T-helper 2 cell treated with Interferon-gamma antibody and Interleukin-4, amounts not matched to agents 5 μg/mL and 100 μg/mL, for 36 hours (primary cell): ENCODE measurements around the gene NUSAP1.
"Not testable (repeated sequence)": the region's sequence is repeated elsewhere in the genome, so short reads cannot be mapped to it uniquely, and the experiment has no call there.

Experiments used
- DNase-seq: peaks from one replicate; pipeline ENCODE4 v3.0.0; 2021; ENCODE audit warnings: low spot score
- H3K27ac Mint-ChIP-seq: one replicate; pipeline ENCODE4 v1.8.0; 2021; ENCODE audit warnings: mild to moderate bottlenecking, mixed read lengths
- H3K27me3 Mint-ChIP-seq: one replicate; pipeline ENCODE4 v1.8.0; 2021; ENCODE audit warnings: low read depth, mixed read lengths
- H3K36me3 Mint-ChIP-seq: one replicate; pipeline ENCODE4 v1.8.0; 2021; ENCODE audit warnings: low read depth, mixed read lengths
- H3K4me1 Mint-ChIP-seq: one replicate; pipeline ENCODE4 v1.8.0; 2021; ENCODE audit warnings: low read depth, mixed read lengths
- H3K4me3 Mint-ChIP-seq: one replicate; pipeline ENCODE4 v1.8.0; 2022; ENCODE audit warnings: mild to moderate bottlenecking, moderate library complexity, mixed read lengths
- H3K9me3 Mint-ChIP-seq: one replicate; pipeline ENCODE4 v1.8.0; 2021; ENCODE audit warnings: mixed read lengths

The NUSAP1 gene

DNA sequence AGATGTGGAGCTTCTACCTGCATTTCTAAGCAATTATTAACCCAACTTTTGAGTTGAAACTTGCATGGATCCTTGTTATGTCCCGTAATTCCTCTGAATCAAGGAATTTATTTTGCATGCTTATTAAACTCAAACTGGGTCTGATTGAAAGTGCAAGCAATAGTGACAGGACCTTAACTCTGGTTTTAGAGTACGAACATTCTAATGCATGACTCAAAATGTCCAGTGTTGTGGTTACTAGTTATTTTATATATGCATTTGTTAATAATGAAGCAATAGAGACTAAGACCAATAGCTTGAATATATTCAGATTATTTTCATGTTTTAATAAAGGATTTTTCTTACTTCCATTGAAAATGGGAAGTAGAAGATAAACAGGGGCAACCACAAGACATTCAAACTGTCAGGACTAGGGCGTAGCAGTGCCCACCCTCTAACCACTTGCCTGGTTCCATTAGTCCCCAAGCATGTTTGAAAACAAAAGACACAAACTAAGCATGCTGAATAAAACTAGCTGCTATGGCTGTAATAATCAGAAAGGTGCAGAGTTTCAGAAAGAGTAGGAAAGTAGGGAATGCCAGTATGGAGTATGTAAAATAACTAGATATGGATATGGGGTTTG, 28.4 kb upstream of the NUSAP1 start:
- Mint-ChIP-seq H3K9me3 (no peaks in the 10 kb centered on the region), H3K27me3 (no peaks in the 10 kb centered on the region), H3K4me1 (peaks cover 19% of the 10 kb centered on the region), H3K27ac (no peak overlapping the region), H3K4me3 (no peak overlapping the region), H3K36me3 (peaks cover 32% of the 10 kb centered on the region)
- no peak for DNase-seq

- Mint-ChIP-seq H3K4me1 (peaks cover 10% of the 10 kb centered on the region), H3K4me3 (no peak overlapping the region), H3K27me3 (no peaks in the 10 kb centered on the region), H3K36me3 (peaks cover 13% of the 10 kb centered on the region), H3K9me3 (no peaks in the 10 kb centered on the region), H3K27ac (no peak overlapping the region)
- DNase-seq: no peak
Observed at GRCh38 chr15:41307679-41308078, 25.0 kb upstream of the NUSAP1 start.

DNA sequence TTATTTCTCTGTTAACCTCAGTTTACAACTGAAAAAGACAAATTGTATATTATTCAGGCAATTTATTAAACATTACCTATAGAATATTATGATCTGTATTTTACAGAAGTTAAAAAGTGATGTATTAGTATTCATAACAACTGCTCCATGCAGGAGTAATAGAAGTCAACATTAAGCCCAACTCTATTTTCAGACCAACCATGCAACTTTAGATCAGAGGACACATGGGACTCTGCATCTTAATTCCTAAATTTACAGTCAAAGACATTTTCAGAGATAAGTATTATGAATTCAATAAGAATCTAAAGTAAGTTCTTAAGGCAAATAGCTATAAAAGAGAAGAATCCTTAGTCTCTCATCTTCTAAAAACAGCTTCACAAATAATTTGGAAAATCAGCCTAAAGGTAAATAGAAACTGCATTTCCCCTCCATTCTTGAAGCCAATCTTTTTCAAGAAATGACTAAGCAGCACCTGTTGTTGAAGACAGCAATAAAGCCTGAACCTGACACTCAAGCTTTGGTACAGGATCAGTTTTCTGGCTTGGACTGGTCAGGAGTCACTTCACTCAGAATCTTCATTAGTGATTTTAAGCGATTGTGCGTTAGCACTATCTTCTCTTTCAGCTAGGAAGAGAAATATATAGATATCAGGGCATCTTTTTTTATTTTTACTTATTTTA, 23.3 kb upstream of the NUSAP1 start:
- Mint-ChIP-seq H3K27me3 (no peaks in the 10 kb centered on the region), H3K9me3 (no peaks in the 10 kb centered on the region), H3K36me3 (peaks cover 17% of the 10 kb centered on the region), H3K4me1 (peaks cover 6% of the 10 kb centered on the region), H3K27ac (peak overlapping the region; percentile 26), H3K4me3 (no peak overlapping the region)
- DNase-seq: no peak

- Mint-ChIP-seq H3K36me3 (peaks cover 38% of the 10 kb centered on the region), H3K4me1 (peaks cover 14% of the 10 kb centered on the region)
- not testable (repeated sequence) for DNase-seq, H3K4me3 Mint-ChIP-seq, H3K9me3 Mint-ChIP-seq, H3K27me3 Mint-ChIP-seq, H3K27ac Mint-ChIP-seq
Observed at GRCh38 chr15:41320805-41321330, 11.8 kb upstream of the NUSAP1 start.

DNA sequence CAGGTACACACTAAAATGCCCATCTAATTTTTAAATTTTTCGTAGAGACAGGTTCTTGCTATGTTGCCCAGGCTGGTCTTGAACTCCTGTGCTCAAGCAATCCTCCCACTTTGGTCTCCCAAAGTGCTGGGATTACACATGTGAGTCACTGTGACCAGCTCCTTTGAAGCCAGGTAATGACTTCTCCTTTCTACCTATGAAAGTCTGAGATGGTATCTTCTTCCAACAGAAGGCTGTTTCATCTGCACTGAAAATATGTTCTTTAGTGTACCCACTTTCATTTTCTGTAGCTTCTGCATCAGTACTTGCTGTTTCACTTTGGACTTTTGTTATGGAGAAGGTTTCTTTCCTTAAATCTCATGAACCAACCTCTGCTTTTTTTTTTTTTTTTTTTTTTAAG, 9.1 kb upstream of the NUSAP1 start:
- no peak for DNase-seq
- Mint-ChIP-seq H3K36me3 (peaks cover 38% of the 10 kb centered on the region), H3K4me3 (peak overlapping the region; percentile 28), H3K27ac (peak overlapping the region; percentile 81), H3K27me3 (no peaks in the 10 kb centered on the region), H3K4me1 (peaks cover 21% of the 10 kb centered on the region), H3K9me3 (no peaks in the 10 kb centered on the region)

DNA sequence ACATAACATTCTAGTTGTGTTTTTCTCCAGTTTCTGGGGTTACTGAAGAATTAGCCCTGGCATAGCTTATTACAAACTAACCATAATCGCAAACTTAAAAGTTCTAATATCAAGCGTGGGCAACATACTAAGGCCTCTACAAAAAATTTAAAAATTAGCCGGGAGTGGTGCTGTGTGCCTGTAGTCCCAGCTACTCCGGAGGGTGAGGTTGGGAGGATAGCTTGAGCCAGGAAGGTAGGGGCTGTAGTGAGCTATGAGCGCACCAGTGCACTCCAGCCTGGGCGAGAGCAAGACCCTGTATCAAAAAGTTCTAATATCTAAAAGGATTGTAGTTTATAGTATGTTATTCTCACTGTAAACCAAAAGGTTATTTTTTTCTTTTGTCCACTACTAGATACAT, 1.4 kb upstream of the NUSAP1 start:
- no peaks in the 10 kb centered on the region for H3K9me3 Mint-ChIP-seq
- DNase-seq: no peak
- H3K4me1 Mint-ChIP-seq: peaks cover 29% of the 10 kb centered on the region
- peak overlapping the region; percentile 97 for H3K27ac Mint-ChIP-seq
- H3K36me3 Mint-ChIP-seq: peaks cover 46% of the 10 kb centered on the region
- H3K4me3 Mint-ChIP-seq: peak overlapping the region; percentile 98
- H3K27me3 Mint-ChIP-seq: no peaks in the 10 kb centered on the region

DNA sequence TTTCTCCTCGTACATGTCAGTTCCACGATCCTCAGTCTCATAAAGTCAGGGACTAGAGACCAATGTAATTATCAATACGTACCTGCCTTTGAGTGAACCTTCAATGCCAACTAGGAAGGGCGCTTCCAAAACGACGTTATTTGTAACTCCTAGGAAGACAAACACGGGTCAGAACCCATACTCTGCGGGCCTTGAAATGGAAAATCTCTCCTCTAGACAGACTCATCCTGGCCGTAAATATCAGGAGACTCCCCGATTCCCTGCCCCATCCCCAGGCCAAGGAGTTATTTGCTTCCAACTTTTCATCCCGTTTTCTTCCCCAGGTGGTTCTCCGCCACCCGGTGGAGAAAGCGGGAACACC, 868 bp upstream of the NUSAP1 start:
- Mint-ChIP-seq H3K36me3 (peaks cover 49% of the 10 kb centered on the region), H3K27me3 (no peaks in the 10 kb centered on the region), H3K9me3 (no peaks in the 10 kb centered on the region), H3K27ac (peak overlapping the region; percentile 97), H3K4me1 (peaks cover 31% of the 10 kb centered on the region), H3K4me3 (peak overlapping the region; percentile 98)
- DNase-seq: no peak

DNA sequence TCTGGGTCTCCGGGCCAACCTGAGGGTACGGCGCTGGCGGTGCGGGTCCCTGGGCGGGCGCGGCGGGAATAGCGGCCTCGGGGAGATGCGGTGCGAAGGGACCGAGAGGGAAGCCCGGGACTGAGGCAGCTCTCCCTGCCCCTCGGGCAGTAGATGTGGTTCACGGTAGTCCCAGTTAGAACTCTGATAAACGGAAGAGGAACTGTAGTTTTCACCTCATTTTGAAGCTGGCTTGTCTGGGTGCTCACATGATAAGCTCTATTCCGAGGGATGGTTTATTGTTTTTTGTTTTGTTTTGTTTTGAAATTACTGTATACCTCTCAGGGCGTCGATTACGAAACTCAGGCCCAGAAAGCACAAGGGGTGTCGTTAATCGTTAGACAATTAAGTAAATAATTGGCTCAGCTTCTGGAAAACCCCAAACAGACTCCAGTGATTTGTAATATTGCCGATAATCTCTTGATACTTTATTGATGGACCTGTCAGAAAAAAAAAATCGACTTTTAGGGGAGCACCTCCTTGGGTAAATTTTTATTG, 413 bp downstream of the NUSAP1 start:
- Mint-ChIP-seq H3K9me3 (no peaks in the 10 kb centered on the region), H3K36me3 (peaks cover 53% of the 10 kb centered on the region), H3K4me1 (peaks cover 36% of the 10 kb centered on the region), H3K4me3 (peak overlapping the region; percentile 98), H3K27me3 (no peaks in the 10 kb centered on the region), H3K27ac (peak overlapping the region; percentile 97)
- DNase-seq: no peak

GRCh38 chr15:41334293-41335120, 1.8 kb downstream of the NUSAP1 start:
- DNase-seq: no peak
- H3K9me3 Mint-ChIP-seq: no peaks in the 10 kb centered on the region
- H3K4me1 Mint-ChIP-seq: peaks cover 38% of the 10 kb centered on the region
- no peaks in the 10 kb centered on the region for H3K27me3 Mint-ChIP-seq
- peaks cover 53% of the 10 kb centered on the region for H3K36me3 Mint-ChIP-seq
- peak overlapping the region; percentile 98 for H3K4me3 Mint-ChIP-seq
- peak overlapping the region; percentile 97 for H3K27ac Mint-ChIP-seq

DNA sequence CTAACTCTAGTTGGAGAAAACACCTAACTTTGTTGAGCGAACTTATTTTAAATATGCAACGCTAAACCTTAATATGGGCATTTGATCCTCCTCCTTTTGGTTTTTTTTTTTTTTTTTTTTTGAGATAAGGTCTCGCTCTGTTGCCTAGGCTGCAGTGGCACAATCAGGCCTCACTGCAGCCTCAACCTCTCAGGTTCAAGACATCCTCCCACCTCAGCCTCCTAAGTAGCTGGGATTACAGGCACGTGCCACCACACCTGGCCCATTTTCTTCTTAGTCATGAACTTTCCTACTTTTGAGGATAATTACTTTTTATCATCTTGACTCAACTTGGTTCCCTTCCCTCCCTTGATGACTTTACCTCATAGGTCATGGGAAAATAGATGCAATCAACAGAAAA, 3.9 kb downstream of the NUSAP1 start:
- H3K4me1 Mint-ChIP-seq: peaks cover 34% of the 10 kb centered on the region
- peaks cover 63% of the 10 kb centered on the region for H3K36me3 Mint-ChIP-seq
- H3K27me3 Mint-ChIP-seq: no peaks in the 10 kb centered on the region
- peak overlapping the region; percentile 59 for H3K4me3 Mint-ChIP-seq
- H3K9me3 Mint-ChIP-seq: no peaks in the 10 kb centered on the region
- H3K27ac Mint-ChIP-seq: peak overlapping the region; percentile 62
- DNase-seq: peak; percentile 15

- no peak for DNase-seq
- peak overlapping the region; percentile 62 for H3K27ac Mint-ChIP-seq
- peaks cover 37% of the 10 kb centered on the region for H3K4me1 Mint-ChIP-seq
- H3K4me3 Mint-ChIP-seq: peak overlapping the region; percentile 59
- H3K9me3 Mint-ChIP-seq: no peaks in the 10 kb centered on the region
- no peaks in the 10 kb centered on the region for H3K27me3 Mint-ChIP-seq
- peaks cover 64% of the 10 kb centered on the region for H3K36me3 Mint-ChIP-seq
Observed at GRCh38 chr15:41337047-41337446, 4.4 kb downstream of the NUSAP1 start.

GRCh38 chr15:41337631-41338522, 5.2 kb downstream of the NUSAP1 start:
- peak overlapping the region; percentile 62 for H3K27ac Mint-ChIP-seq
- H3K36me3 Mint-ChIP-seq: peaks cover 66% of the 10 kb centered on the region
- no peaks in the 10 kb centered on the region for H3K9me3 Mint-ChIP-seq
- H3K4me1 Mint-ChIP-seq: peaks cover 39% of the 10 kb centered on the region
- no peak for DNase-seq
- no peaks in the 10 kb centered on the region for H3K27me3 Mint-ChIP-seq
- peak overlapping the region; percentile 59 for H3K4me3 Mint-ChIP-seq

- peak overlapping the region; percentile 51 for H3K27ac Mint-ChIP-seq
- H3K9me3 Mint-ChIP-seq: no peaks in the 10 kb centered on the region
- DNase-seq: no peak
- H3K4me1 Mint-ChIP-seq: peaks cover 32% of the 10 kb centered on the region
- no peaks in the 10 kb centered on the region for H3K27me3 Mint-ChIP-seq
- peaks cover 63% of the 10 kb centered on the region for H3K36me3 Mint-ChIP-seq
- H3K4me3 Mint-ChIP-seq: no peak overlapping the region
Observed at GRCh38 chr15:41340189-41340695, 7.6 kb downstream of the NUSAP1 start.
